H9 (cell line): ENCODE results near the gene TSPO2. TPM values are rescaled to one million over a fixed set of nuclear protein-coding genes. Genes with fewer than 3 reads are reported as not detected.

Source experiments
- DNase-seq: peaks from one replicate; pipeline ENCODE4 v3.0.0-alpha.2; 2017
- H2AFZ ChIP-seq: one replicate; pipeline ENCODE4 v1.6.1; 2013; ENCODE audit warnings: mild to moderate bottlenecking, low read length, control low read depth, moderate library complexity
- H2AK5ac ChIP-seq: 2 replicates; pipeline ENCODE4 v1.6.1; 2013; ENCODE audit warnings: low read length, control low read depth, mixed read lengths; ENCODE audit not compliant: insufficient read length
- H2BK120ac ChIP-seq: one replicate; pipeline ENCODE4 v1.6.1; 2013; ENCODE audit warnings: low read depth, mild to moderate bottlenecking, low read length, control low read depth, inconsistent platforms; ENCODE audit not compliant: poor library complexity, severe bottlenecking
- H2BK12ac ChIP-seq: 2 replicates; pipeline ENCODE4 v1.6.1; 2013; ENCODE audit warnings: low read length, control low read depth, mixed read lengths, low read depth; ENCODE audit not compliant: insufficient read length
- H2BK15ac ChIP-seq: 2 replicates; pipeline ENCODE4 v1.6.1; 2013; ENCODE audit warnings: low read depth, low read length, control low read depth
- H2BK20ac ChIP-seq: one replicate; pipeline ENCODE4 v1.6.1; 2013; ENCODE audit warnings: low read depth, mild to moderate bottlenecking, low read length, control low read depth, inconsistent platforms; ENCODE audit not compliant: poor library complexity, severe bottlenecking
- H2BK5ac ChIP-seq: 2 replicates; pipeline ENCODE4 v1.6.1; 2013; ENCODE audit warnings: low read length, control low read depth, mixed read lengths; ENCODE audit not compliant: insufficient read length
- H3K14ac ChIP-seq: 2 replicates; pipeline ENCODE4 v1.6.1; 2013; ENCODE audit warnings: low read length, control low read depth; ENCODE audit not compliant: insufficient read depth
- H3K18ac ChIP-seq: 2 replicates; pipeline ENCODE4 v1.6.1; 2013; ENCODE audit warnings: low read depth, mild to moderate bottlenecking, mixed read lengths, low read length, control low read depth; ENCODE audit not compliant: insufficient read length
- H3K23ac ChIP-seq: 2 replicates; pipeline ENCODE4 v1.6.1; 2013; ENCODE audit warnings: low read length, control low read depth, mixed read lengths, low read depth; ENCODE audit not compliant: insufficient read length
- H3K23me2 ChIP-seq: 2 replicates; pipeline ENCODE4 v1.6.1; 2013; ENCODE audit warnings: low read depth, mild to moderate bottlenecking, mixed read lengths, low read length, control low read depth; ENCODE audit not compliant: insufficient read length, poor library complexity, severe bottlenecking
- H3K27ac ChIP-seq: 2 replicates; pipeline ENCODE4 v1.5.1; 2013; ENCODE audit warnings: low read length, control low read depth, mixed read lengths, low read depth; ENCODE audit not compliant: insufficient read length
- H3K27me3 ChIP-seq: 2 replicates; pipeline ENCODE4 v1.6.1; 2013; ENCODE audit warnings: low read length, control low read depth, inconsistent platforms; ENCODE audit not compliant: insufficient read depth
- H3K4ac ChIP-seq: 2 replicates; pipeline ENCODE4 v1.6.1; 2013; ENCODE audit warnings: low read depth, mild to moderate bottlenecking, control low read depth, inconsistent platforms, low read length, moderate library complexity
- H3K4me1 ChIP-seq: 2 replicates; pipeline ENCODE4 v1.6.1; 2013; ENCODE audit warnings: low read length, control low read depth, inconsistent platforms; ENCODE audit not compliant: insufficient read depth
- H3K4me2 ChIP-seq: 2 replicates; pipeline ENCODE4 v1.6.1; 2013; ENCODE audit warnings: low read length, control low read depth, mixed read lengths; ENCODE audit not compliant: insufficient read length, insufficient read depth
- H3K56ac ChIP-seq: 2 replicates; pipeline ENCODE4 v1.6.1; 2013; ENCODE audit warnings: low read depth, mild to moderate bottlenecking, mixed read lengths, low read length, control low read depth; ENCODE audit not compliant: insufficient read length
- H3K79me1 ChIP-seq: 2 replicates; pipeline ENCODE4 v1.6.1; 2013; ENCODE audit warnings: low read depth, mild to moderate bottlenecking, moderate library complexity, low read length, control low read depth, inconsistent platforms; ENCODE audit not compliant: insufficient read depth, poor library complexity, severe bottlenecking
- H3K79me2 ChIP-seq: 2 replicates; pipeline ENCODE4 v1.6.1; 2013; ENCODE audit warnings: low read length, control low read depth, inconsistent platforms; ENCODE audit not compliant: insufficient read depth
- H3K9ac ChIP-seq: 2 replicates; pipeline ENCODE4 v1.6.1; 2013; ENCODE audit warnings: low read length, control low read depth, mixed read lengths; ENCODE audit not compliant: insufficient read length; ENCODE audit errors: extremely low read depth
- H3K9me3 ChIP-seq: one replicate; pipeline ENCODE4 v1.6.1; 2013; ENCODE audit warnings: low read depth, low read length, inconsistent platforms; ENCODE audit not compliant: control insufficient read depth
- H3T11ph ChIP-seq: one replicate; pipeline ENCODE4 v1.6.1; 2013; ENCODE audit warnings: mild to moderate bottlenecking, low read length, control low read depth, inconsistent platforms
- H4K20me1 ChIP-seq: one replicate; pipeline ENCODE4 v1.6.1; 2013; ENCODE audit not compliant: control insufficient read depth, insufficient read length, insufficient read depth
- H4K5ac ChIP-seq: 2 replicates; pipeline ENCODE4 v1.6.1; 2013; ENCODE audit warnings: low read depth, mild to moderate bottlenecking, mixed read lengths, low read length, control low read depth; ENCODE audit not compliant: insufficient read length
- H4K8ac ChIP-seq: replicated peaks from 2 replicates; pipeline ENCODE4 v1.6.1; 2013; ENCODE audit warnings: low read length, control low read depth, mixed read lengths, low read depth; ENCODE audit not compliant: insufficient read length
- H4K91ac ChIP-seq: 2 replicates; pipeline ENCODE4 v1.6.1; 2013; ENCODE audit warnings: low read depth, mild to moderate bottlenecking, moderate library complexity, mixed read lengths, low read length, control low read depth; ENCODE audit not compliant: insufficient read length
- H3K27ac Mint-ChIP-seq, 3 experiments: 2 replicates in 2 of 3; 3 replicates in 1 of 3; pipeline ENCODE4 v1.8.0; 2020 to 2021; ENCODE audit warnings: mixed read lengths in 3 of 3, mild to moderate bottlenecking in 1 of 3, moderate library complexity in 1 of 3
- H3K27me3 Mint-ChIP-seq: 2 replicates; pipeline ENCODE4 v1.8.0; 2021; ENCODE audit warnings: low read depth, mild to moderate bottlenecking, moderate library complexity, mixed read lengths
- H3K36me3 Mint-ChIP-seq, 3 experiments: 2 replicates in 2 of 3; 3 replicates in 1 of 3; pipeline ENCODE4 v1.8.0; 2020 to 2021; ENCODE audit warnings: low read depth in 3 of 3, mixed read lengths in 3 of 3; ENCODE audit not compliant: insufficient read depth in 1 of 3
- H3K4me1 Mint-ChIP-seq, 2 experiments: 2 replicates each; pipeline ENCODE4 v1.8.0; 2020; ENCODE audit warnings: mixed read lengths in 2 of 2
- H3K4me3 Mint-ChIP-seq, 2 experiments: 2 replicates in 1 of 2; 3 replicates in 1 of 2; pipeline ENCODE4 v1.8.0; 2020 to 2021; ENCODE audit warnings: mild to moderate bottlenecking in 2 of 2, mixed read lengths in 2 of 2, moderate library complexity in 1 of 2
- H3K9me3 Mint-ChIP-seq, 2 experiments: 2 replicates in 1 of 2; 3 replicates in 1 of 2; pipeline ENCODE4 v1.8.0; 2020; ENCODE audit warnings: mild to moderate bottlenecking in 2 of 2, mixed read lengths in 2 of 2, moderate library complexity in 1 of 2
- WGBS: extraction: QIAGEN DNeasy Blood & Tissue Kit; methylation state at CpG from one replicate; pipeline ENCODE4 v1.1.7; 2013; ENCODE audit warnings: missing lambda C conversion rate, low lambda C conversion rate, mixed read lengths; ENCODE audit not compliant: insufficient read length; ENCODE audit errors: extremely low coverage; 5-methylcytosine and 5-hydroxymethylcytosine counted together
- total RNA-seq: library from RNA; stranded (reverse); gene quantifications from 2 replicates; pipeline ENCODE4 v1.2.1, GENCODE V29; 2021
- TF ChIP-seq, protein P1 (sequence below): fragments of 200-600 bp; sonication (generic); conservative IDR thresholded peaks from 3 replicates; pipeline ENCODE4 v1.8.0; 2021; ENCODE audit warnings: antibody characterized with exemption, mild to moderate bottlenecking

Gene TSPO2
- total RNA-seq, 1 experiment from 2014 or later, result not detected

DNA sequence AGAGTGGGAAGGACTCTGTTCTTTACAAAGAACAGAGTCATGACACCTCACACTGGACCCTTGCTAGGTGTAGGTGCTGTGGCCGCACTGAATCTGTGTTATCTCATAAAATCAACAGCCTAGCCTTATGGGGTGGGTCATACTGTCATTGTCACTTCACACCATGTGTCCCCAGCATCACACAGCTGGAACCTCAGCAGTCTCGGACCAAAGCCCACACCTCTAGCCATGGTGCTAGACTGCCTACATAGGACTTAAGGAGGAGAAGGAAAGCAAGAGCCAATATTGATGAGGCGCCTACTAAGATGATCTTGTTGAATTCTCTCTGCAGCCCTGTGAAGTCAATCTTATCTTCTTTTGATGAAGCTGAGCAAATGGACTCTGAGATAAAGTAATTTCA, 34.3 kb upstream of the TSPO2 start:
- Histone ChIP-seq H3K79me2 (no peaks in the 10 kb centered on the region), H3K9ac (no peak overlapping the region), H4K5ac (no peak overlapping the region), H2BK5ac (no peak overlapping the region), H2BK120ac (no peak overlapping the region), H2BK20ac (no peak overlapping the region), H2BK15ac (no peak overlapping the region), H3K4me2 (no peak overlapping the region), H2AFZ (no peak overlapping the region), H3K23ac (no peak overlapping the region), H3K56ac (no peak overlapping the region), H3K9me3 (no peaks in the 10 kb centered on the region), H3K4me1 (peaks cover 2% of the 10 kb centered on the region; the same call in 1 of the 2 replicates), H3K18ac (no peak overlapping the region), H4K8ac (no peak overlapping the region), H3K23me2 (no peaks in the 10 kb centered on the region), H3K4ac (no peak overlapping the region), H2AK5ac (no peak overlapping the region), H4K20me1 (no peaks in the 10 kb centered on the region), H3K27ac (no peak overlapping the region), H3K27me3 (no peaks in the 10 kb centered on the region), H3K79me1 (no peaks in the 10 kb centered on the region), H2BK12ac (no peak overlapping the region), H3K14ac (no peak overlapping the region), H3T11ph (no peak overlapping the region), H4K91ac (no peak overlapping the region)
- Mint-ChIP-seq H3K4me1 (peaks cover 5 to 8% of the 10 kb centered on the region in 2 experiments), H3K4me3 (no peak overlapping the region), H3K27me3 (peaks cover 15% of the 10 kb centered on the region), H3K9me3 (no peaks in the 10 kb centered on the region), H3K36me3 (no peaks in the 10 kb centered on the region), H3K27ac (no peak overlapping the region)
- no peak for DNase-seq
- TF ChIP-seq, protein P1, sequence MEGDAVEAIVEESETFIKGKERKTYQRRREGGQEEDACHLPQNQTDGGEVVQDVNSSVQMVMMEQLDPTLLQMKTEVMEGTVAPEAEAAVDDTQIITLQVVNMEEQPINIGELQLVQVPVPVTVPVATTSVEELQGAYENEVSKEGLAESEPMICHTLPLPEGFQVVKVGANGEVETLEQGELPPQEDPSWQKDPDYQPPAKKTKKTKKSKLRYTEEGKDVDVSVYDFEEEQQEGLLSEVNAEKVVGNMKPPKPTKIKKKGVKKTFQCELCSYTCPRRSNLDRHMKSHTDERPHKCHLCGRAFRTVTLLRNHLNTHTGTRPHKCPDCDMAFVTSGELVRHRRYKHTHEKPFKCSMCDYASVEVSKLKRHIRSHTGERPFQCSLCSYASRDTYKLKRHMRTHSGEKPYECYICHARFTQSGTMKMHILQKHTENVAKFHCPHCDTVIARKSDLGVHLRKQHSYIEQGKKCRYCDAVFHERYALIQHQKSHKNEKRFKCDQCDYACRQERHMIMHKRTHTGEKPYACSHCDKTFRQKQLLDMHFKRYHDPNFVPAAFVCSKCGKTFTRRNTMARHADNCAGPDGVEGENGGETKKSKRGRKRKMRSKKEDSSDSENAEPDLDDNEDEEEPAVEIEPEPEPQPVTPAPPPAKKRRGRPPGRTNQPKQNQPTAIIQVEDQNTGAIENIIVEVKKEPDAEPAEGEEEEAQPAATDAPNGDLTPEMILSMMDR, result no peak
- WGBS, result no CpG with 5 or more reads among the region's 3 CpGs
